HG03442 (cell line): ENCODE data around the gene KCNJ14.

Source experiments
- ATAC-seq: cut with Tn5 transposase; IDR thresholded peaks from one replicate; pipeline ENCODE4 v1.9.1; 2021; ENCODE audit warnings: mild to moderate bottlenecking, moderate library complexity; ENCODE audit not compliant: unreplicated experiment

Gene KCNJ14

DNA sequence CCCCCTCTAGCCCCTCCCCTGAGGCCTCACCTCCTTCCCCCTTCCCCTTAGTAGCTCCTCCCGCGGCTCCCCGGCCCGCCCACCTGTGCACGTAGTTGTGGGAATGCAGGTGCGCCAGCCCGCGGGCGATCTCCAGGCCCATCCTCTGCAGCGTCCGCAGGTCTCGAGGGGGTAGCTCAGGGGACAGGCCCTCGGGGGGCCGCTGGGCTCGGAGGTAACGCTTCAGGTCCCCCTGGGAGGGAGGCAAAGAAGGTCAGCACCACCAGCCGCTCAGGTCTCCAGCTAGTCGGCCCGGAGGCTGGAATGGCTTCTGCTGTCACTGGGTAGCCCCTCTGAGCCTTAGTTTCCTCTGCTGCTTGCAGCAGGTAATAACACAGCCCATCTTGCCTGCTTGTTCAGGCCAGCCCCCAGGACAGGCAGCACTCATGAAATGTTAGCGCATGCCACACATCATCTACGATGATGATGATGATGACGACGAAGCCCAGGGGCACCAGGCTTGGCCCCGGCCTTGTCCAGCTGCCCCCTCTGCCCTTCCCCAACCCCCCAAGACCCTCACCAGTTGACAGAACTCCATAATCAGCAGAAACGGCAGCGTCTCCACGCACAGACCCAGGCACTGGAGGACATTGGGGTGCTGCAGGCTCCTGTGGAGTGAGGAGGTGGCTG lies 47.1 kb downstream of the KCNJ14 start:
- no peak for ATAC-seq

- ATAC-seq, result no peak
Observed at GRCh38 chr19:48506138-48506733, 50.9 kb downstream of the KCNJ14 start.

GRCh38 chr19:48507911-48508439 lies 52.6 kb downstream of the KCNJ14 start:
- ATAC-seq, result no peak

DNA sequence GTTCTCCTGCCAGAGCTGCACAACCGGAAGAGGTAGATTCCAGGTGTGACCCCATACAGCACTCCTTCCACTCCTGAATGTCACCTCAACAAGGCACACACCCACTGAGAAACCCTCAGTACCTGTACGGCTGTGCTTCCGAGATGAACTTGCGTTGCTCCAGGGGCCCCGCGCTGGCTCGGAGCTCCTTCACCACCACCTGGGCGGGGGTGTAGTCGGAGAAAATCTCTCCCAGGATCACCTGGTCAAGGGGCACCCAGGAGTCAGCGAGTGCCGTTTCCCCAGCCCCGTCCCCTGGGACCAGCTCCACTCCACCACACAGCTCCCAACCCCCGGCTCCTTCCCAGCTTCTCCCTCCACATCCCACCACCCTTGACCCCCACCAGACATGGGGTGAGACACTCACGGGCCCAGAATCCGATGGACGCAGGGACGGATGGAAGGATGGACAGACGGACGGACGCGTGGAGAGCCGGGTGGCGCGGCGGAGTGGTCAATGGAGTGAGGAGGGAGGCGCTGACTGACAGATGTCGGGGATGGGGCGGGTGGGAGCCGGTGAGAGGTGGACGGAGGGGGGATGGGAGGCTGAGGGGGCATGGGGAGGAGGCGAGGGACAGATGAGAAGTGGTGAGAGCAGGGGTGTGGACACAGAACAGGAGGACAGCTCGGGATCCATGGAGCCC lies 53.5 kb downstream of the KCNJ14 start:
- no peak for ATAC-seq

- ATAC-seq, result no peak
Observed at GRCh38 chr19:48509467-48510194, 54.3 kb downstream of the KCNJ14 start.

- ATAC-seq, result no peak
Observed at GRCh38 chr19:48510421-48511268, 55.3 kb downstream of the KCNJ14 start.

- no peak for ATAC-seq
Observed at GRCh38 chr19:48511321-48511731, 56.0 kb downstream of the KCNJ14 start.

- ATAC-seq, result no peak
Observed at GRCh38 chr19:48511800-48512503, 56.6 kb downstream of the KCNJ14 start, which contains the start of gene LMTK3. Gene LMTK3, minus strand, starts transcription at chr19:48511835. Its CDS starts 259 bp downstream, at chr19:48511576.

GRCh38 chr19:48512504-48513288 lies 57.3 kb downstream of the KCNJ14 start:
- no peak for ATAC-seq

GRCh38 chr19:48513289-48514122 lies 58.1 kb downstream of the KCNJ14 start:
- ATAC-seq, result no peak

DNA sequence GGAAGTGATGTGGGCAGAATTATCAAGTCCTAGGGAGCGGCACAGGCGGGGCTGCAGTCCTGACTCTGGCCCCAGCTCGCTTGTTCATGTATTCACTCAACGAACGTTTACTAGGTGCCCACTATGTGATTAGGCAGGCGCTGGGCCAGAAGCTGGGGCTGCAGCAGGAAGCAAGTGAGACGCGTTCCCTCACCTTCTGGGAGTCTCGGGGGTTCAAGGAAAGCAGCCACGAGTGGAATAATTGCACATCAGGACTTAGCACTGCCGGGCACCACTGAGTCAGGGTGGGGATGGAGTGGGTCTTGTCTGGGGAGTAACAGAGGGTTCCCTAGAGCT lies 58.7 kb downstream of the KCNJ14 start:
- ATAC-seq, result no peak

- no peak for ATAC-seq
Observed at GRCh38 chr19:48516536-48516935, 61.2 kb downstream of the KCNJ14 start.
